ENCODE measurements around the gene CLCN7.

DNA sequence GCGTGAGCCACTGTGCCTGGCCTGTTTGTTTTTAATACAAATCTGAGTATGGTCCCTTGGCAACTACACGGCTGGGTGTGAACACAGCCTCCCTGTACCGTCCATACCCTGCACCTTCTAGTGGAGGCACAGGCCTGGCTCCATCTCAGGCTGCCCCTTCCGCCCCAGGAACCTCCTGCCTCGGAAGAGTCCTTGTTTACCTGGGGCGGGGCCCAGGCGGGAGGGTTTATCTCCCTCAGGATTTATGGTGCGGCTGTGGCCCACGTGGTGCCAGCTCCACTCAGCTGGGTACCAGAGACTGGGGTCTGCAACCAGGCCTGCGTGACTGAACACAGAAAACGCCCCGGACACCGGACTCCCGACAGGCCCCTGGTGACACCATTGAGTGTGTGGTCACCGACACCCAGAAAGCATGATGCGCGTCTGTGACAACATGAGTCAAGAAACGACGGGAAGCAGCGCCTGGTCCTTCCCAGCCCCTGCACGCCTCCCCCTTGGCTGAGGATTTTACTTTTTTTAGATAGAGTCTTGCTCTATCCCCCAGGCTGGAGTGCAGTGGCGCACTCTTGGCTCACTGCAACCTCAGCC is 79.3 kb downstream of the CLCN7 start:
- TF ChIP-seq, protein P1, sequence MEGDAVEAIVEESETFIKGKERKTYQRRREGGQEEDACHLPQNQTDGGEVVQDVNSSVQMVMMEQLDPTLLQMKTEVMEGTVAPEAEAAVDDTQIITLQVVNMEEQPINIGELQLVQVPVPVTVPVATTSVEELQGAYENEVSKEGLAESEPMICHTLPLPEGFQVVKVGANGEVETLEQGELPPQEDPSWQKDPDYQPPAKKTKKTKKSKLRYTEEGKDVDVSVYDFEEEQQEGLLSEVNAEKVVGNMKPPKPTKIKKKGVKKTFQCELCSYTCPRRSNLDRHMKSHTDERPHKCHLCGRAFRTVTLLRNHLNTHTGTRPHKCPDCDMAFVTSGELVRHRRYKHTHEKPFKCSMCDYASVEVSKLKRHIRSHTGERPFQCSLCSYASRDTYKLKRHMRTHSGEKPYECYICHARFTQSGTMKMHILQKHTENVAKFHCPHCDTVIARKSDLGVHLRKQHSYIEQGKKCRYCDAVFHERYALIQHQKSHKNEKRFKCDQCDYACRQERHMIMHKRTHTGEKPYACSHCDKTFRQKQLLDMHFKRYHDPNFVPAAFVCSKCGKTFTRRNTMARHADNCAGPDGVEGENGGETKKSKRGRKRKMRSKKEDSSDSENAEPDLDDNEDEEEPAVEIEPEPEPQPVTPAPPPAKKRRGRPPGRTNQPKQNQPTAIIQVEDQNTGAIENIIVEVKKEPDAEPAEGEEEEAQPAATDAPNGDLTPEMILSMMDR (IDR thresholded peaks at IDR 0.05): no peak
- no peak for TF ChIP-seq POLR2A (IDR thresholded peaks at IDR 0.05)

Data from body of pancreas (tissue), 4 donors.